WTC11 (cell line): ENCODE measurements around the gene DISC1.

ENCODE experiments used
- CTCF ChIP-seq: fragments of 200-600 bp; IDR thresholded peaks from 2 replicates; pipeline ENCODE4 v1.8.0; 2022; ENCODE audit warnings: antibody characterized with exemption
- ELF4 ChIP-seq: sonication (generic); formaldehyde crosslinking; IDR thresholded peaks from 2 replicates; pipeline ENCODE4 v1.8.1; 2022; ENCODE audit warnings: low read depth, mild to moderate bottlenecking, moderate library complexity, missing genetic modification reagents
- ESRRA ChIP-seq: sonication (generic); formaldehyde crosslinking; IDR thresholded peaks from 2 replicates; pipeline ENCODE4 v1.8.1; 2022; ENCODE audit warnings: mild to moderate bottlenecking, missing genetic modification reagents, borderline replicate concordance
- MAX ChIP-seq: sonication (generic); formaldehyde crosslinking; IDR thresholded peaks from 2 replicates; pipeline ENCODE4 v1.8.0; 2022; ENCODE audit warnings: mild to moderate bottlenecking, missing genetic modification reagents
- MXD4 ChIP-seq: fragments of 250-450 bp; sonication (Bioruptor Pico); IDR thresholded peaks from 2 replicates; pipeline ENCODE4 v1.8.0; 2021; ENCODE audit warnings: mild to moderate bottlenecking, moderate library complexity, borderline replicate concordance

GRCh38 chr1:231829332-231829731, 202.7 kb downstream of the DISC1 start:
- TF ChIP-seq MXD4 (CRISPR knock-in tag) = no peak
- no peak for TF ChIP-seq CTCF
- TF ChIP-seq MAX = no peak
- no peak for TF ChIP-seq ELF4 (CRISPR knock-in tag)
- no peak for TF ChIP-seq ESRRA (CRISPR knock-in tag)
